Breast epithelium (tissue), 3 donors: ENCODE results near the gene TMX2.

ENCODE experiments used
- POLR2A ChIP-seq: fragments of 450-650 bp; IDR thresholded peaks from one replicate; pipeline ENCODE4 v1.6.1; 2016; ENCODE audit warnings: antibody characterized with exemption, mild to moderate bottlenecking, moderate library complexity
- TF ChIP-seq, protein P1 (sequence below), 3 donors: fragments of 450-650 bp; IDR thresholded peaks; one replicate each; pipeline ENCODE4 v1.5.1; 2016 to 2017; ENCODE audit warnings: antibody characterized with exemption in 3 of 3, mild to moderate bottlenecking in 3 of 3, moderate library complexity in 3 of 3

DNA sequence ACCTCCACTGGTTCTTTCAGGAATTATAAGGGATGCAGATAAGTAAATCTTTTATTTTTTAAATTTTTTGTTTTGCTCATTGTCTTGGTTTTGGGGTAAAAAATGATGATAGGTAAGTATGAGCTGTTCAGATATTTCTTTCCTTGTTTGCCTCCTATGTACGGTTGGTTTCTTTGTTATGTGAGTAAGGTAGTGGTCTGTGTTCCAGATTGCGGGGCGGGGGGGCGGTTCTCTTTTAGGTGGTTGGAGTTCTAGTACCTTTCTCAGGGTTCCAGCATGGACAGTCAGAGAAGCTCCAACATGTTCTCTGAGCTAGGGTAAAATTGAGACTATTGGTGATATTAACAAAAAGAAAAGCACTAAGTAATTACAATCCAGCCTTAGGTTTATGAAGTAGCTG lies 51.6 kb downstream of the TMX2 start:
- TF ChIP-seq, protein P1, sequence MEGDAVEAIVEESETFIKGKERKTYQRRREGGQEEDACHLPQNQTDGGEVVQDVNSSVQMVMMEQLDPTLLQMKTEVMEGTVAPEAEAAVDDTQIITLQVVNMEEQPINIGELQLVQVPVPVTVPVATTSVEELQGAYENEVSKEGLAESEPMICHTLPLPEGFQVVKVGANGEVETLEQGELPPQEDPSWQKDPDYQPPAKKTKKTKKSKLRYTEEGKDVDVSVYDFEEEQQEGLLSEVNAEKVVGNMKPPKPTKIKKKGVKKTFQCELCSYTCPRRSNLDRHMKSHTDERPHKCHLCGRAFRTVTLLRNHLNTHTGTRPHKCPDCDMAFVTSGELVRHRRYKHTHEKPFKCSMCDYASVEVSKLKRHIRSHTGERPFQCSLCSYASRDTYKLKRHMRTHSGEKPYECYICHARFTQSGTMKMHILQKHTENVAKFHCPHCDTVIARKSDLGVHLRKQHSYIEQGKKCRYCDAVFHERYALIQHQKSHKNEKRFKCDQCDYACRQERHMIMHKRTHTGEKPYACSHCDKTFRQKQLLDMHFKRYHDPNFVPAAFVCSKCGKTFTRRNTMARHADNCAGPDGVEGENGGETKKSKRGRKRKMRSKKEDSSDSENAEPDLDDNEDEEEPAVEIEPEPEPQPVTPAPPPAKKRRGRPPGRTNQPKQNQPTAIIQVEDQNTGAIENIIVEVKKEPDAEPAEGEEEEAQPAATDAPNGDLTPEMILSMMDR (IDR thresholded peaks at IDR 0.05), result no peak
- TF ChIP-seq POLR2A, result no peak
